HL-60 (cell line): ENCODE results near the gene INCENP.

Source experiments
- GABPA ChIP-seq: IDR thresholded peaks from 2 replicates; pipeline ENCODE4 v1.6.1; 2012; ENCODE audit warnings: low read depth
- REST ChIP-seq: IDR thresholded peaks from 2 replicates; pipeline ENCODE4 v1.6.1; 2012; ENCODE audit warnings: low read depth; ENCODE audit not compliant: insufficient replicate concordance
- TF ChIP-seq, protein P1 (sequence below): IDR thresholded peaks from one replicate; pipeline ENCODE4 v1.5.1; 2011; ENCODE audit warnings: low read length, control low read depth, inconsistent platforms; ENCODE audit not compliant: insufficient read depth

DNA sequence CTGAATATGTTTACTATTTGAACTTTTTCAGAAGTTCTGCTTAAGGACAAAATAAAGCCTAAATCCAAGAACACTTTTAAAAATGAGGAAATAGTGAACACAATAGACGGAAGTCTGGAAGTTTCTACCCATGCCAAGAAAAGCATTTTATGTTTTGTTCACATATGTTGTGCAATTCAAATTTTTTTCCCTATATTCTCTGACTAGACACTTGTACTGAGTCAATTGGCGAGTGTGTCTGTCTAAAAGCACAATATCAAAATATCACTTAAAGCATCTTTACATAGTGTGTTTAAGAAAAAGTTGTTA, 29.2 kb downstream of the INCENP start:
- TF ChIP-seq, protein P1, sequence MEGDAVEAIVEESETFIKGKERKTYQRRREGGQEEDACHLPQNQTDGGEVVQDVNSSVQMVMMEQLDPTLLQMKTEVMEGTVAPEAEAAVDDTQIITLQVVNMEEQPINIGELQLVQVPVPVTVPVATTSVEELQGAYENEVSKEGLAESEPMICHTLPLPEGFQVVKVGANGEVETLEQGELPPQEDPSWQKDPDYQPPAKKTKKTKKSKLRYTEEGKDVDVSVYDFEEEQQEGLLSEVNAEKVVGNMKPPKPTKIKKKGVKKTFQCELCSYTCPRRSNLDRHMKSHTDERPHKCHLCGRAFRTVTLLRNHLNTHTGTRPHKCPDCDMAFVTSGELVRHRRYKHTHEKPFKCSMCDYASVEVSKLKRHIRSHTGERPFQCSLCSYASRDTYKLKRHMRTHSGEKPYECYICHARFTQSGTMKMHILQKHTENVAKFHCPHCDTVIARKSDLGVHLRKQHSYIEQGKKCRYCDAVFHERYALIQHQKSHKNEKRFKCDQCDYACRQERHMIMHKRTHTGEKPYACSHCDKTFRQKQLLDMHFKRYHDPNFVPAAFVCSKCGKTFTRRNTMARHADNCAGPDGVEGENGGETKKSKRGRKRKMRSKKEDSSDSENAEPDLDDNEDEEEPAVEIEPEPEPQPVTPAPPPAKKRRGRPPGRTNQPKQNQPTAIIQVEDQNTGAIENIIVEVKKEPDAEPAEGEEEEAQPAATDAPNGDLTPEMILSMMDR, result no peak
- TF ChIP-seq GABPA, result no peak
- no peak for TF ChIP-seq REST
